ENCODE results near the gene C3orf18. TPM values are rescaled to one million over a fixed set of nuclear protein-coding genes. Genes with fewer than 3 reads are reported as not detected.

The C3orf18 gene
- total RNA-seq, 1 experiment from 2014 or later = 7.1 TPM

DNA sequence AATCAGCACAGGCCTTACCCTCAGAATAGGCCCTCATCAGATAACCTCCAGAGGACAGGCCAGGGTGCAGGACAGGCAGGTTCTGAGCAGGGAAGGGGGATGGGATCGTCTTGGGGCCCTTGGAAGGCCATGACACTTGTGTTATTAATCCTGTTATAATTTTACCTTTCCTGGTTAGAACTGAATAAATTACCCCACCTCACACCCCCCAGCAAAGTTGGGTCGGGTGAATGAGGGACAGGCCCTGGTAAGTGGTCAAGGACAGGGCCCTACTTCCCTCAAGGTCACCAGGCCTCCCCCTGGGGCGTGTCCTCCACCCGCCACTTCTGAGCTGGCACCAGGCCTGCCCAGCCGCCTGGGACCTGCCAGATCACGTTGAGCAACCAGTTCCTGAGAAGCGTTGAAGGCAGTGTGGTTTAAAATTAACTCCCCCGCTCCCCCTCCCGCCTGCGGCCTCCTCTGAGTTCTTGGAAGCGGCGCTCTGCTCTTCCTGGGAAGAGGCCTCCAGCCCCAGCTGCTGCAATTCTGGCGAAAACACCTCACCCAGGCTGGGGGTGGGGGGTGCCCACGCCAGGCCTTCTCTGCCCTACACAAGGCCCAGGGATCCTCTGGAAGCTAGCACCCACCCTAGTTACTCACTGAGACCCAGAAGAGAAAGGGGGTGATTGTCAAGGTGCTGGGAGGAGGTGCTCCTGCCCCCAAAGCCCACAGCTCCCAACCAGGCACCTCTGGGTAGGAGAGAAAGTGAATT, 33.5 kb upstream of the C3orf18 start:
- Histone ChIP-seq H3K9me3 (ENCODE audit: control insufficient read depth, low read depth, low read length) (no peaks in the 10 kb centered on the region), H2AFZ (ENCODE audit: low read length) (no peak overlapping the region), H3K79me2 (ENCODE audit: insufficient read depth, low read length) (no peaks in the 10 kb centered on the region), H4K5ac (ENCODE audit: insufficient read length, low read depth, low read length) (no peak overlapping the region), H3K79me1 (ENCODE audit: insufficient read depth, low read depth, low read length, poor library complexity, severe bottlenecking) (no peaks in the 10 kb centered on the region), H2BK12ac (ENCODE audit: insufficient read length, low read depth, low read length) (no peak overlapping the region), H2BK120ac (ENCODE audit: low read depth, low read length, poor library complexity, severe bottlenecking) (no peak overlapping the region), H3K9ac (ENCODE audit: extremely low read depth, insufficient read length, low read length) (no peak overlapping the region), H3K56ac (ENCODE audit: insufficient read length, low read depth, low read length) (no peak overlapping the region), H3K23me2 (ENCODE audit: insufficient read length, low read depth, low read length, poor library complexity, severe bottlenecking) (no peaks in the 10 kb centered on the region), H3K18ac (ENCODE audit: insufficient read length, low read depth, low read length) (no peak overlapping the region), H4K20me1 (ENCODE audit: control insufficient read depth, insufficient read depth, insufficient read length) (no peaks in the 10 kb centered on the region), H4K91ac (ENCODE audit: insufficient read length, low read depth, low read length) (no peak overlapping the region), H3K14ac (ENCODE audit: insufficient read depth, low read length) (no peak overlapping the region), H4K8ac (replicated peaks; ENCODE audit: insufficient read length, low read depth, low read length) (no peak overlapping the region), H3K23ac (ENCODE audit: insufficient read length, low read depth, low read length) (no peak overlapping the region), H3K4me2 (ENCODE audit: insufficient read depth, insufficient read length, low read length) (no peak overlapping the region), H3T11ph (ENCODE audit: low read length) (no peak overlapping the region), H3K4me1 (ENCODE audit: insufficient read depth, low read length) (no peaks in the 10 kb centered on the region), H3K27me3 (ENCODE audit: insufficient read depth, low read length) (no peaks in the 10 kb centered on the region), H2AK5ac (ENCODE audit: insufficient read length, low read length) (no peak overlapping the region), H3K27ac (ENCODE audit: insufficient read length, low read depth, low read length) (no peak overlapping the region), H2BK20ac (ENCODE audit: low read depth, low read length, poor library complexity, severe bottlenecking) (no peak overlapping the region), H2BK15ac (ENCODE audit: low read depth, low read length) (no peak overlapping the region), H3K4ac (ENCODE audit: low read depth, low read length) (no peak overlapping the region), H2BK5ac (ENCODE audit: insufficient read length, low read length) (no peak overlapping the region)
- Mint-ChIP-seq H3K27me3 (ENCODE audit: low read depth) (peaks cover 4% of the 10 kb centered on the region), H3K4me1 (no peaks in the 10 kb centered on the region), H3K36me3 (ENCODE audit: insufficient read depth in 1 of 3, low read depth in 3 of 3) (no peaks in the 10 kb centered on the region), H3K4me3 (no peak overlapping the region), H3K9me3 (no peaks in the 10 kb centered on the region), H3K27ac (no peak overlapping the region)
- TF ChIP-seq, protein P1, sequence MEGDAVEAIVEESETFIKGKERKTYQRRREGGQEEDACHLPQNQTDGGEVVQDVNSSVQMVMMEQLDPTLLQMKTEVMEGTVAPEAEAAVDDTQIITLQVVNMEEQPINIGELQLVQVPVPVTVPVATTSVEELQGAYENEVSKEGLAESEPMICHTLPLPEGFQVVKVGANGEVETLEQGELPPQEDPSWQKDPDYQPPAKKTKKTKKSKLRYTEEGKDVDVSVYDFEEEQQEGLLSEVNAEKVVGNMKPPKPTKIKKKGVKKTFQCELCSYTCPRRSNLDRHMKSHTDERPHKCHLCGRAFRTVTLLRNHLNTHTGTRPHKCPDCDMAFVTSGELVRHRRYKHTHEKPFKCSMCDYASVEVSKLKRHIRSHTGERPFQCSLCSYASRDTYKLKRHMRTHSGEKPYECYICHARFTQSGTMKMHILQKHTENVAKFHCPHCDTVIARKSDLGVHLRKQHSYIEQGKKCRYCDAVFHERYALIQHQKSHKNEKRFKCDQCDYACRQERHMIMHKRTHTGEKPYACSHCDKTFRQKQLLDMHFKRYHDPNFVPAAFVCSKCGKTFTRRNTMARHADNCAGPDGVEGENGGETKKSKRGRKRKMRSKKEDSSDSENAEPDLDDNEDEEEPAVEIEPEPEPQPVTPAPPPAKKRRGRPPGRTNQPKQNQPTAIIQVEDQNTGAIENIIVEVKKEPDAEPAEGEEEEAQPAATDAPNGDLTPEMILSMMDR (conservative IDR thresholded peaks at IDR 0.05) = no peak
- WGBS (ENCODE audit: extremely low coverage, insufficient read length, low lambda C conversion rate) = no CpG with 5 or more reads among the region's 14 CpGs
- DNase-seq = no peak

Data from H9 (cell line).